ENCODE measurements around the gene IRF2BP1. TPM values are rescaled to one million over a fixed set of nuclear protein-coding genes. Genes with fewer than 3 reads are reported as not detected.

Gene IRF2BP1
- total RNA-seq, 1 donor from 2014 or later: 18.8 TPM

GRCh38 chr19:45883586-45883880 lies 2.4 kb downstream of the IRF2BP1 start:
- peaks cover 2% of the 10 kb centered on the region for H3K36me3 Mint-ChIP-seq (ENCODE audit: low read depth, unreplicated experiment)
- Histone ChIP-seq H3K4me3 (ENCODE audit: insufficient read depth, low read depth, low read length) (no peak overlapping the region), H3K36me3 (ENCODE audit: insufficient read depth, low read length) (no peaks in the 10 kb centered on the region), H4K20me1 (ENCODE audit: insufficient read depth, low read length) (peaks cover 33% of the 10 kb centered on the region), H3K4me2 (ENCODE audit: low read length) (peak overlapping the region; percentile 81), H3K9ac (ENCODE audit: low read length) (no peak overlapping the region), H3K79me2 (ENCODE audit: insufficient read depth, low read length) (peaks cover 24% of the 10 kb centered on the region), H2AFZ (ENCODE audit: low read depth, low read length) (no peak overlapping the region), H3K4me1 (ENCODE audit: insufficient read depth, low read length) (peaks cover 24% of the 10 kb centered on the region), H3K27ac (ENCODE audit: low read depth, low read length) (no peak overlapping the region), H3K9me3 (ENCODE audit: insufficient read depth, low read depth, low read length) (no peaks in the 10 kb centered on the region), H3K27me3 (ENCODE audit: insufficient read depth, low read length) (no peaks in the 10 kb centered on the region)
- H3K4me3 Mint-ChIP-seq (ENCODE audit: unreplicated experiment): peak overlapping the region; percentile 78
- H3K4me1 Mint-ChIP-seq (ENCODE audit: low read depth, unreplicated experiment): peaks cover 15% of the 10 kb centered on the region
- TF ChIP-seq CTCF (IDR thresholded peaks at IDR 0.05; ENCODE audit: insufficient read depth, low read depth, low read length) (no peak), EZH2 (IDR thresholded peaks at IDR 0.05; ENCODE audit: insufficient read depth, low read length) (no peak)
- no peak for FAIRE-seq
- no peak overlapping the region for H3K27ac Mint-ChIP-seq (ENCODE audit: unreplicated experiment)
- H3K27me3 Mint-ChIP-seq (ENCODE audit: low read depth, unreplicated experiment): peaks cover 2% of the 10 kb centered on the region
- H3K9me3 Mint-ChIP-seq (ENCODE audit: unreplicated experiment): no peaks in the 10 kb centered on the region
- DNase-seq (ENCODE audit: low read depth): no peak

- DNase-seq (ENCODE audit: low read depth) (peak; percentile 59), FAIRE-seq (no peak)
- Mint-ChIP-seq H3K36me3 (ENCODE audit: low read depth, unreplicated experiment) (peaks cover 2% of the 10 kb centered on the region), H3K27ac (ENCODE audit: unreplicated experiment) (peak overlapping the region; percentile 63), H3K27me3 (ENCODE audit: low read depth, unreplicated experiment) (peaks cover 2% of the 10 kb centered on the region), H3K9me3 (ENCODE audit: unreplicated experiment) (no peaks in the 10 kb centered on the region), H3K4me1 (ENCODE audit: low read depth, unreplicated experiment) (peaks cover 17% of the 10 kb centered on the region), H3K4me3 (ENCODE audit: unreplicated experiment) (peak overlapping the region; percentile 78)
- Histone ChIP-seq H3K4me1 (ENCODE audit: insufficient read depth, low read length) (peaks cover 24% of the 10 kb centered on the region), H2AFZ (ENCODE audit: low read depth, low read length) (no peak overlapping the region), H3K9me3 (ENCODE audit: insufficient read depth, low read depth, low read length) (no peaks in the 10 kb centered on the region), H3K27ac (ENCODE audit: low read depth, low read length) (no peak overlapping the region), H3K4me3 (ENCODE audit: insufficient read depth, low read depth, low read length) (peak overlapping the region; percentile 8), H4K20me1 (ENCODE audit: insufficient read depth, low read length) (peaks cover 33% of the 10 kb centered on the region), H3K79me2 (ENCODE audit: insufficient read depth, low read length) (peaks cover 24% of the 10 kb centered on the region), H3K36me3 (ENCODE audit: insufficient read depth, low read length) (no peaks in the 10 kb centered on the region), H3K4me2 (ENCODE audit: low read length) (peak overlapping the region; percentile 81), H3K27me3 (ENCODE audit: insufficient read depth, low read length) (no peaks in the 10 kb centered on the region), H3K9ac (ENCODE audit: low read length) (no peak overlapping the region)
- peak; percentile 89 for TF ChIP-seq CTCF (IDR thresholded peaks at IDR 0.05; ENCODE audit: insufficient read depth, low read depth, low read length)
- TF ChIP-seq EZH2 (IDR thresholded peaks at IDR 0.05; ENCODE audit: insufficient read depth, low read length): no peak
These were observed 3.0 kb downstream of the IRF2BP1 start for GRCh38 chr19:45882652-45883585.

Measured in astrocyte (in vitro differentiated cells and primary cell).